Measurements from ENCODE around the gene AEBP2.

- TF ChIP-seq EZH2phosphoT487 (conservative IDR thresholded peaks at IDR 0.05; ENCODE audit: low read length), result no peak
- TF ChIP-seq CTCF (IDR thresholded peaks at IDR 0.05; ENCODE audit: insufficient read depth, low read length, poor library complexity, severe bottlenecking), result no peak
Observed at GRCh38 chr12:19404242-19404880, 34.9 kb upstream of the AEBP2 start.
